Stimulated activated CD8-positive, alpha-beta memory T cell treated with anti-CD3 and anti-CD28 coated beads, Interleukin-2, amount 100 ng/mL, for 1 hour (primary cell): ENCODE measurements around the gene CDH4.

Experiments
- DNase-seq, 2 donors: peaks; one replicate each; pipeline ENCODE4 v3.0.0-alpha.2; 2020; ENCODE audit warnings: low read depth in 2 of 2

CDH4 gene

GRCh38 chr20:61251529-61252393 lies at the start of gene CDH4:
Gene CDH4, plus strand, starts transcription at chr20:61252261.
- DNase-seq, result no peak

GRCh38 chr20:61203320-61203719 lies 48.7 kb upstream of the CDH4 start:
- no peak for DNase-seq

GRCh38 chr20:61204206-61204605 lies 47.9 kb upstream of the CDH4 start:
- DNase-seq, result no peak

- no peak for DNase-seq
These were observed 46.3 kb upstream of the CDH4 start for GRCh38 chr20:61205769-61206168.

- no peak for DNase-seq
These were observed 41.2 kb upstream of the CDH4 start for GRCh38 chr20:61210862-61211261.

GRCh38 chr20:61217848-61218247 lies 34.2 kb upstream of the CDH4 start:
- DNase-seq, result no peak

GRCh38 chr20:61219021-61219431 lies 33.0 kb upstream of the CDH4 start:
- no peak for DNase-seq

- no peak for DNase-seq
These were observed 31.9 kb upstream of the CDH4 start for GRCh38 chr20:61220131-61220530.

- no peak for DNase-seq
These were observed 31.3 kb upstream of the CDH4 start for GRCh38 chr20:61220626-61221325.

GRCh38 chr20:61222699-61223098 lies 29.4 kb upstream of the CDH4 start:
- no peak for DNase-seq

GRCh38 chr20:61223121-61223520 lies 28.9 kb upstream of the CDH4 start:
- no peak for DNase-seq

- no peak for DNase-seq
These were observed 21.9 kb upstream of the CDH4 start for GRCh38 chr20:61230166-61230565.

GRCh38 chr20:61233590-61233989 lies 18.5 kb upstream of the CDH4 start:
- DNase-seq, result no peak

- DNase-seq, result no peak
These were observed 17.7 kb upstream of the CDH4 start for GRCh38 chr20:61234224-61234890.

- DNase-seq, result no peak
These were observed 15.3 kb upstream of the CDH4 start for GRCh38 chr20:61236713-61237112.

- no peak for DNase-seq
These were observed 13.2 kb upstream of the CDH4 start for GRCh38 chr20:61238813-61239212.

- DNase-seq, result no peak
These were observed 11.2 kb upstream of the CDH4 start for GRCh38 chr20:61240814-61241213.

- no peak for DNase-seq
These were observed 7.8 kb upstream of the CDH4 start for GRCh38 chr20:61244213-61244612.

GRCh38 chr20:61246269-61246668 lies 5.8 kb upstream of the CDH4 start:
- no peak for DNase-seq

GRCh38 chr20:61249626-61250025 lies 2.4 kb upstream of the CDH4 start:
- no peak for DNase-seq

- DNase-seq, result no peak
These were observed 671 bp downstream of the CDH4 start for GRCh38 chr20:61252601-61253263.

GRCh38 chr20:61253264-61253639 lies 1.2 kb downstream of the CDH4 start:
- no peak for DNase-seq
